ENCODE measurements around the gene KCNC3. TPM values are rescaled to one million over a fixed set of nuclear protein-coding genes. Genes with fewer than 3 reads are reported as not detected.

The KCNC3 gene
- total and polyA plus RNA-seq, 2 of the 13 experiments (the other 11 are each of a cell fraction or from before 2014, with no cell fraction given): 0.29 to 1.7 TPM

DNA sequence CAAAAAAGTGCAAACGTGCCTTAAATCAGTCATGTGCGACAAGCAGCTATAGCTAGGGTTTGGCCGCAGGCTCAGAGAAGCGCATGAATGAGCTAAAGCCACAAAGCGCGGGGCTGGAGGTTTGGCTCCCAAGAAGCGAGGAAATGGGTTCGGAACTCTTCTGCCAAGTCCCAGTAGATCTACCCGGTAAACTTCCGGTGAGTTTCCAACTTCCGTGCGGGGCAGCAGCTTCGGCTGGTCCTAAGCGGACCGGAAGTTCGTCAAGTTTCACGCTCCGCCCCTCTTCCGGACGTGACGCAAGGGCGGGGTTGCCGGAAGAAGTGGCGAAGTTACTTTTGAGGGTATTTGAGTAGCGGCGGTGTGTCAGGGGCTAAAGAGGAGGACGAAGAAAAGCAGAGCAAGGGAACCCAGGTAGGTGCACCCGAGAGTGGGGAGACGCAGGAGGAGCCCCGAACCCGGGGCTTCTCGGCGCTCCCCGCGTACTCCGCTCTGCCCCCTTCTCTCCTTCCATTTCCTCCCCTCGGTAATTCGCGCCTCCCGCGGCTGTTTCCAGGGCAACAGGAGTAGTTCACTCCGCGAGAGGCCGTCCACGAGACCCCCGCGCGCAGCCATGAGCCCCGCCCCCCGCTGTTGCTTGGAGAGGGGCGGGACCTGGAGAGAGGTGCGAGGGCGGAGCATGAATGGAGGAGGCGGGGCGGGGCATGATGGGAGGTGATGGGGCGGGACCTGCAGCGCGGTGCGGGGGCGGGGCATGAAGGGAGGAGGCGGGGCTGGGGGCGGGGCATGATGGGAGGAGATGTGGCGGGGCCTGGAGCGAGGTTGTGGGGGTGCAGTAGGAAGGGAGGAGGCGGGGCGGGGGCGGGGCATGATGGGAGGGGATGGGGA, 47.2 kb upstream of the KCNC3 start, which contains the start of gene NR1H2 (continued):
- TF ChIP-seq, protein P1, sequence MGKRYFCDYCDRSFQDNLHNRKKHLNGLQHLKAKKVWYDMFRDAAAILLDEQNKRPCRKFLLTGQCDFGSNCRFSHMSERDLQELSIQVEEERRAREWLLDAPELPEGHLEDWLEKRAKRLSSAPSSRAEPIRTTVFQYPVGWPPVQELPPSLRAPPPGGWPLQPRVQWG (CRISPR knock-in tag; IDR thresholded peaks at IDR 0.05; ENCODE audit: borderline replicate concordance, low read depth): no peak
- TF ChIP-seq TSC22D2 (CRISPR knock-in tag; IDR thresholded peaks at IDR 0.05; ENCODE audit: borderline replicate concordance): no peak
- TF ChIP-seq ZNF274 (CRISPR knock-in tag; IDR thresholded peaks at IDR 0.05): peak; percentile 59; the same call in 1 of the 2 replicates
- TF ChIP-seq, protein P2, sequence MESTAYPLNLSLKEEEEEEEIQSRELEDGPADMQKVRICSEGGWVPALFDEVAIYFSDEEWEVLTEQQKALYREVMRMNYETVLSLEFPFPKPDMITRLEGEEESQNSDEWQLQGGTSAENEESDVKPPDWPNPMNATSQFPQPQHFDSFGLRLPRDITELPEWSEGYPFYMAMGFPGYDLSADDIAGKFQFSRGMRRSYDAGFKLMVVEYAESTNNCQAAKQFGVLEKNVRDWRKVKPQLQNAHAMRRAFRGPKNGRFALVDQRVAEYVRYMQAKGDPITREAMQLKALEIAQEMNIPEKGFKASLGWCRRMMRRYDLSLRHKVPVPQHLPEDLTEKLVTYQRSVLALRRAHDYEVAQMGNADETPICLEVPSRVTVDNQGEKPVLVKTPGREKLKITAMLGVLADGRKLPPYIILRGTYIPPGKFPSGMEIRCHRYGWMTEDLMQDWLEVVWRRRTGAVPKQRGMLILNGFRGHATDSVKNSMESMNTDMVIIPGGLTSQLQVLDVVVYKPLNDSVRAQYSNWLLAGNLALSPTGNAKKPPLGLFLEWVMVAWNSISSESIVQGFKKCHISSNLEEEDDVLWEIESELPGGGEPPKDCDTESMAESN (CRISPR knock-in tag; conservative IDR thresholded peaks at IDR 0.05): peak; percentile 58; the same call in 1 of the 2 replicates
- no peak for TF ChIP-seq ZKSCAN1 (IDR thresholded peaks at IDR 0.05; ENCODE audit: low read length)
- no peak for TF ChIP-seq TAF15 (IDR thresholded peaks at IDR 0.05; ENCODE audit: low read depth, low read length, poor library complexity, severe bottlenecking)
- TF ChIP-seq ONECUT2 (CRISPR knock-in tag; IDR thresholded peaks at IDR 0.05): no peak
- TF ChIP-seq ARNTL (CRISPR knock-in tag; IDR thresholded peaks at IDR 0.05): peak; percentile 59; the same call in 1 of the 2 replicates
- TF ChIP-seq ZNF850 (CRISPR knock-in tag; conservative IDR thresholded peaks at IDR 0.05): no peak
- TF ChIP-seq, protein P3, sequence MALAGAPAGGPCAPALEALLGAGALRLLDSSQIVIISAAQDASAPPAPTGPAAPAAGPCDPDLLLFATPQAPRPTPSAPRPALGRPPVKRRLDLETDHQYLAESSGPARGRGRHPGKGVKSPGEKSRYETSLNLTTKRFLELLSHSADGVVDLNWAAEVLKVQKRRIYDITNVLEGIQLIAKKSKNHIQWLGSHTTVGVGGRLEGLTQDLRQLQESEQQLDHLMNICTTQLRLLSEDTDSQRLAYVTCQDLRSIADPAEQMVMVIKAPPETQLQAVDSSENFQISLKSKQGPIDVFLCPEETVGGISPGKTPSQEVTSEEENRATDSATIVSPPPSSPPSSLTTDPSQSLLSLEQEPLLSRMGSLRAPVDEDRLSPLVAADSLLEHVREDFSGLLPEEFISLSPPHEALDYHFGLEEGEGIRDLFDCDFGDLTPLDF (CRISPR knock-in tag; IDR thresholded peaks at IDR 0.05): no peak
- no peak for TF ChIP-seq ADNP (CRISPR knock-in tag; IDR thresholded peaks at IDR 0.05)
- no peak for TF ChIP-seq MBD4 (IDR thresholded peaks at IDR 0.05; ENCODE audit: borderline replicate concordance, low read length)
- TF ChIP-seq, protein P4, sequence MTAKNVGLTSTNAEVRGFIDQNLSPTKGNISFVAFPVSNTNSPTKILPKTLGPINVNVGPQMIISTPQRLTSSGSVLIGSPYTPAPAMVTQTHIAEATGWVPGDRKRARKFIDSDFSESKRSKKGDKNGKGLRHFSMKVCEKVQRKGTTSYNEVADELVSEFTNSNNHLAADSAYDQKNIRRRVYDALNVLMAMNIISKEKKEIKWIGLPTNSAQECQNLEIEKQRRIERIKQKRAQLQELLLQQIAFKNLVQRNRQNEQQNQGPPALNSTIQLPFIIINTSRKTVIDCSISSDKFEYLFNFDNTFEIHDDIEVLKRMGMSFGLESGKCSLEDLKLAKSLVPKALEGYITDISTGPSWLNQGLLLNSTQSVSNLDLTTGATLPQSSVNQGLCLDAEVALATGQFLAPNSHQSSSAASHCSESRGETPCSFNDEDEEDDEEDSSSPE (CRISPR knock-in tag; IDR thresholded peaks at IDR 0.05): peak; percentile 58; the same call in 1 of the 2 replicates
- no peak for TF ChIP-seq ZNF766 (CRISPR knock-in tag; IDR thresholded peaks at IDR 0.05; ENCODE audit: borderline replicate concordance)
- TF ChIP-seq ZIK1 (CRISPR knock-in tag; IDR thresholded peaks at IDR 0.05; ENCODE audit: borderline replicate concordance, low read depth): peak; percentile 61; the same call in 1 of the 2 replicates
- peak; percentile 95 for TF ChIP-seq ASH2L (IDR thresholded peaks at IDR 0.05; ENCODE audit: insufficient read length, low read depth, low read length)
- TF ChIP-seq AGO1 (IDR thresholded peaks at IDR 0.05; ENCODE audit: low read depth, low read length, poor library complexity, severe bottlenecking): peak; percentile 56
- TF ChIP-seq THAP11 (CRISPR knock-in tag; IDR thresholded peaks at IDR 0.05): peak; percentile 97
- TF ChIP-seq HNF4A (CRISPR knock-in tag; IDR thresholded peaks at IDR 0.05): 0 out of 2 replicates have a peak, but pooled peaks have one; percentile 17
- no peak for TF ChIP-seq MED13 (CRISPR knock-in tag; IDR thresholded peaks at IDR 0.05)
- no peak for TF ChIP-seq MAFF (IDR thresholded peaks at IDR 0.05; ENCODE audit: low read depth, low read length)
- no peak for TF ChIP-seq CAMTA2 (CRISPR knock-in tag; IDR thresholded peaks at IDR 0.05; ENCODE audit: borderline replicate concordance)
- TF ChIP-seq STAT5B (CRISPR knock-in tag; IDR thresholded peaks at IDR 0.05): no peak
- TF ChIP-seq ZFP1 (CRISPR knock-in tag; IDR thresholded peaks at IDR 0.05): no peak
- TF ChIP-seq, protein P5, sequence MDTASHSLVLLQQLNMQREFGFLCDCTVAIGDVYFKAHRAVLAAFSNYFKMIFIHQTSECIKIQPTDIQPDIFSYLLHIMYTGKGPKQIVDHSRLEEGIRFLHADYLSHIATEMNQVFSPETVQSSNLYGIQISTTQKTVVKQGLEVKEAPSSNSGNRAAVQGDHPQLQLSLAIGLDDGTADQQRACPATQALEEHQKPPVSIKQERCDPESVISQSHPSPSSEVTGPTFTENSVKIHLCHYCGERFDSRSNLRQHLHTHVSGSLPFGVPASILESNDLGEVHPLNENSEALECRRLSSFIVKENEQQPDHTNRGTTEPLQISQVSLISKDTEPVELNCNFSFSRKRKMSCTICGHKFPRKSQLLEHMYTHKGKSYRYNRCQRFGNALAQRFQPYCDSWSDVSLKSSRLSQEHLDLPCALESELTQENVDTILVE (CRISPR knock-in tag; IDR thresholded peaks at IDR 0.05): peak; percentile 85; the same call in 1 of the 2 replicates

Data from HepG2 (cell line).